H9 (cell line): ENCODE measurements around the gene XCR1. TPM values are rescaled to one million over a fixed set of nuclear protein-coding genes. Genes with fewer than 3 reads are reported as not detected.

Source experiments
- DNase-seq: peaks from one replicate; pipeline ENCODE4 v3.0.0-alpha.2; 2017
- H2AFZ ChIP-seq: one replicate; pipeline ENCODE4 v1.6.1; 2013; ENCODE audit warnings: mild to moderate bottlenecking, low read length, control low read depth, moderate library complexity
- H2AK5ac ChIP-seq: 2 replicates; pipeline ENCODE4 v1.6.1; 2013; ENCODE audit warnings: low read length, control low read depth, mixed read lengths; ENCODE audit not compliant: insufficient read length
- H2BK120ac ChIP-seq: one replicate; pipeline ENCODE4 v1.6.1; 2013; ENCODE audit warnings: low read depth, mild to moderate bottlenecking, low read length, control low read depth, inconsistent platforms; ENCODE audit not compliant: poor library complexity, severe bottlenecking
- H2BK12ac ChIP-seq: 2 replicates; pipeline ENCODE4 v1.6.1; 2013; ENCODE audit warnings: low read length, control low read depth, mixed read lengths, low read depth; ENCODE audit not compliant: insufficient read length
- H2BK15ac ChIP-seq: 2 replicates; pipeline ENCODE4 v1.6.1; 2013; ENCODE audit warnings: low read depth, low read length, control low read depth
- H2BK20ac ChIP-seq: one replicate; pipeline ENCODE4 v1.6.1; 2013; ENCODE audit warnings: low read depth, mild to moderate bottlenecking, low read length, control low read depth, inconsistent platforms; ENCODE audit not compliant: poor library complexity, severe bottlenecking
- H2BK5ac ChIP-seq: 2 replicates; pipeline ENCODE4 v1.6.1; 2013; ENCODE audit warnings: low read length, control low read depth, mixed read lengths; ENCODE audit not compliant: insufficient read length
- H3K14ac ChIP-seq: 2 replicates; pipeline ENCODE4 v1.6.1; 2013; ENCODE audit warnings: low read length, control low read depth; ENCODE audit not compliant: insufficient read depth
- H3K18ac ChIP-seq: 2 replicates; pipeline ENCODE4 v1.6.1; 2013; ENCODE audit warnings: low read depth, mild to moderate bottlenecking, mixed read lengths, low read length, control low read depth; ENCODE audit not compliant: insufficient read length
- H3K23ac ChIP-seq: 2 replicates; pipeline ENCODE4 v1.6.1; 2013; ENCODE audit warnings: low read length, control low read depth, mixed read lengths, low read depth; ENCODE audit not compliant: insufficient read length
- H3K23me2 ChIP-seq: 2 replicates; pipeline ENCODE4 v1.6.1; 2013; ENCODE audit warnings: low read depth, mild to moderate bottlenecking, mixed read lengths, low read length, control low read depth; ENCODE audit not compliant: insufficient read length, poor library complexity, severe bottlenecking
- H3K27ac ChIP-seq: 2 replicates; pipeline ENCODE4 v1.5.1; 2013; ENCODE audit warnings: low read length, control low read depth, mixed read lengths, low read depth; ENCODE audit not compliant: insufficient read length
- H3K27me3 ChIP-seq: 2 replicates; pipeline ENCODE4 v1.6.1; 2013; ENCODE audit warnings: low read length, control low read depth, inconsistent platforms; ENCODE audit not compliant: insufficient read depth
- H3K4ac ChIP-seq: 2 replicates; pipeline ENCODE4 v1.6.1; 2013; ENCODE audit warnings: low read depth, mild to moderate bottlenecking, control low read depth, inconsistent platforms, low read length, moderate library complexity
- H3K4me1 ChIP-seq: 2 replicates; pipeline ENCODE4 v1.6.1; 2013; ENCODE audit warnings: low read length, control low read depth, inconsistent platforms; ENCODE audit not compliant: insufficient read depth
- H3K4me2 ChIP-seq: 2 replicates; pipeline ENCODE4 v1.6.1; 2013; ENCODE audit warnings: low read length, control low read depth, mixed read lengths; ENCODE audit not compliant: insufficient read length, insufficient read depth
- H3K56ac ChIP-seq: 2 replicates; pipeline ENCODE4 v1.6.1; 2013; ENCODE audit warnings: low read depth, mild to moderate bottlenecking, mixed read lengths, low read length, control low read depth; ENCODE audit not compliant: insufficient read length
- H3K79me1 ChIP-seq: 2 replicates; pipeline ENCODE4 v1.6.1; 2013; ENCODE audit warnings: low read depth, mild to moderate bottlenecking, moderate library complexity, low read length, control low read depth, inconsistent platforms; ENCODE audit not compliant: insufficient read depth, poor library complexity, severe bottlenecking
- H3K79me2 ChIP-seq: 2 replicates; pipeline ENCODE4 v1.6.1; 2013; ENCODE audit warnings: low read length, control low read depth, inconsistent platforms; ENCODE audit not compliant: insufficient read depth
- H3K9ac ChIP-seq: 2 replicates; pipeline ENCODE4 v1.6.1; 2013; ENCODE audit warnings: low read length, control low read depth, mixed read lengths; ENCODE audit not compliant: insufficient read length; ENCODE audit errors: extremely low read depth
- H3K9me3 ChIP-seq: one replicate; pipeline ENCODE4 v1.6.1; 2013; ENCODE audit warnings: low read depth, low read length, inconsistent platforms; ENCODE audit not compliant: control insufficient read depth
- H3T11ph ChIP-seq: one replicate; pipeline ENCODE4 v1.6.1; 2013; ENCODE audit warnings: mild to moderate bottlenecking, low read length, control low read depth, inconsistent platforms
- H4K20me1 ChIP-seq: one replicate; pipeline ENCODE4 v1.6.1; 2013; ENCODE audit not compliant: control insufficient read depth, insufficient read length, insufficient read depth
- H4K5ac ChIP-seq: 2 replicates; pipeline ENCODE4 v1.6.1; 2013; ENCODE audit warnings: low read depth, mild to moderate bottlenecking, mixed read lengths, low read length, control low read depth; ENCODE audit not compliant: insufficient read length
- H4K8ac ChIP-seq: replicated peaks from 2 replicates; pipeline ENCODE4 v1.6.1; 2013; ENCODE audit warnings: low read length, control low read depth, mixed read lengths, low read depth; ENCODE audit not compliant: insufficient read length
- H4K91ac ChIP-seq: 2 replicates; pipeline ENCODE4 v1.6.1; 2013; ENCODE audit warnings: low read depth, mild to moderate bottlenecking, moderate library complexity, mixed read lengths, low read length, control low read depth; ENCODE audit not compliant: insufficient read length
- H3K27ac Mint-ChIP-seq, 3 experiments: 2 replicates in 2 of 3; 3 replicates in 1 of 3; pipeline ENCODE4 v1.8.0; 2020 to 2021; ENCODE audit warnings: mixed read lengths in 3 of 3, mild to moderate bottlenecking in 1 of 3, moderate library complexity in 1 of 3
- H3K27me3 Mint-ChIP-seq: 2 replicates; pipeline ENCODE4 v1.8.0; 2021; ENCODE audit warnings: low read depth, mild to moderate bottlenecking, moderate library complexity, mixed read lengths
- H3K36me3 Mint-ChIP-seq, 3 experiments: 2 replicates in 2 of 3; 3 replicates in 1 of 3; pipeline ENCODE4 v1.8.0; 2020 to 2021; ENCODE audit warnings: low read depth in 3 of 3, mixed read lengths in 3 of 3; ENCODE audit not compliant: insufficient read depth in 1 of 3
- H3K4me1 Mint-ChIP-seq, 2 experiments: 2 replicates each; pipeline ENCODE4 v1.8.0; 2020; ENCODE audit warnings: mixed read lengths in 2 of 2
- H3K4me3 Mint-ChIP-seq, 2 experiments: 2 replicates in 1 of 2; 3 replicates in 1 of 2; pipeline ENCODE4 v1.8.0; 2020 to 2021; ENCODE audit warnings: mild to moderate bottlenecking in 2 of 2, mixed read lengths in 2 of 2, moderate library complexity in 1 of 2
- H3K9me3 Mint-ChIP-seq, 2 experiments: 2 replicates in 1 of 2; 3 replicates in 1 of 2; pipeline ENCODE4 v1.8.0; 2020; ENCODE audit warnings: mild to moderate bottlenecking in 2 of 2, mixed read lengths in 2 of 2, moderate library complexity in 1 of 2
- CTCF ChIP-seq: fragments of 200-600 bp; sonication (generic); conservative IDR thresholded peaks from 3 replicates; pipeline ENCODE4 v1.8.0; 2021; ENCODE audit warnings: antibody characterized with exemption, mild to moderate bottlenecking
- WGBS: extraction: QIAGEN DNeasy Blood & Tissue Kit; methylation state at CpG from one replicate; pipeline ENCODE4 v1.1.7; 2013; ENCODE audit warnings: missing lambda C conversion rate, low lambda C conversion rate, mixed read lengths; ENCODE audit not compliant: insufficient read length; ENCODE audit errors: extremely low coverage; 5-methylcytosine and 5-hydroxymethylcytosine counted together
- total RNA-seq: library from RNA; stranded (reverse); gene quantifications from 2 replicates; pipeline ENCODE4 v1.2.1, GENCODE V29; 2021

XCR1 gene
- total RNA-seq, 1 experiment from 2014 or later, result not detected

- Histone ChIP-seq H3K79me1 (no peaks in the 10 kb centered on the region), H3K23me2 (no peaks in the 10 kb centered on the region), H4K5ac (no peak overlapping the region), H4K91ac (no peak overlapping the region), H3K79me2 (no peaks in the 10 kb centered on the region), H3K9ac (no peak overlapping the region), H4K8ac (no peak overlapping the region), H3K56ac (no peak overlapping the region), H2BK120ac (no peak overlapping the region), H4K20me1 (no peaks in the 10 kb centered on the region), H3K27me3 (no peaks in the 10 kb centered on the region), H2BK12ac (no peak overlapping the region), H2AFZ (no peak overlapping the region), H2AK5ac (no peak overlapping the region), H3K4me2 (no peak overlapping the region), H2BK20ac (no peak overlapping the region), H3K27ac (no peak overlapping the region), H2BK5ac (no peak overlapping the region), H3K4ac (no peak overlapping the region), H3K4me1 (no peaks in the 10 kb centered on the region), H3K14ac (no peak overlapping the region), H2BK15ac (no peak overlapping the region), H3K9me3 (no peaks in the 10 kb centered on the region), H3T11ph (no peak overlapping the region), H3K23ac (no peak overlapping the region), H3K18ac (no peak overlapping the region)
- Mint-ChIP-seq H3K9me3 (no peaks in the 10 kb centered on the region), H3K4me1 (no peaks in the 10 kb centered on the region), H3K36me3 (peaks cover 15 to 80% (median 77%) of the 10 kb centered on the region in 3 experiments; a peak in 6 of 7 replicates), H3K27me3 (peaks cover 1% of the 10 kb centered on the region; the same call in 1 of the 2 replicates), H3K4me3 (no peak overlapping the region), H3K27ac (peak overlapping the region in 2 of 3 experiments; percentile 41 to 61; a peak in 3 of 7 replicates)
- no peak for DNase-seq
- no CpG with 5 or more reads among the region's 9 CpGs for WGBS
- no peak for TF ChIP-seq CTCF
Measured at GRCh38 chr3:45968149-45968548, 59.1 kb downstream of the XCR1 start.
